Stimulated activated CD4-positive, alpha-beta T cell treated with anti-CD3 and anti-CD28 coated beads, TNF-alpha, amount 100 ng/mL, for 1 hour (primary cell): ENCODE data around the gene PRAF2.

Experiments used
- DNase-seq, 3 donors: peaks; one replicate each; pipeline ENCODE4 v3.0.0-alpha.2; 2020; ENCODE audit warnings: low read depth in 3 of 3, low spot score in 1 of 3

The PRAF2 gene, protein sequence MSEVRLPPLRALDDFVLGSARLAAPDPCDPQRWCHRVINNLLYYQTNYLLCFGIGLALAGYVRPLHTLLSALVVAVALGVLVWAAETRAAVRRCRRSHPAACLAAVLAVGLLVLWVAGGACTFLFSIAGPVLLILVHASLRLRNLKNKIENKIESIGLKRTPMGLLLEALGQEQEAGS

DNA sequence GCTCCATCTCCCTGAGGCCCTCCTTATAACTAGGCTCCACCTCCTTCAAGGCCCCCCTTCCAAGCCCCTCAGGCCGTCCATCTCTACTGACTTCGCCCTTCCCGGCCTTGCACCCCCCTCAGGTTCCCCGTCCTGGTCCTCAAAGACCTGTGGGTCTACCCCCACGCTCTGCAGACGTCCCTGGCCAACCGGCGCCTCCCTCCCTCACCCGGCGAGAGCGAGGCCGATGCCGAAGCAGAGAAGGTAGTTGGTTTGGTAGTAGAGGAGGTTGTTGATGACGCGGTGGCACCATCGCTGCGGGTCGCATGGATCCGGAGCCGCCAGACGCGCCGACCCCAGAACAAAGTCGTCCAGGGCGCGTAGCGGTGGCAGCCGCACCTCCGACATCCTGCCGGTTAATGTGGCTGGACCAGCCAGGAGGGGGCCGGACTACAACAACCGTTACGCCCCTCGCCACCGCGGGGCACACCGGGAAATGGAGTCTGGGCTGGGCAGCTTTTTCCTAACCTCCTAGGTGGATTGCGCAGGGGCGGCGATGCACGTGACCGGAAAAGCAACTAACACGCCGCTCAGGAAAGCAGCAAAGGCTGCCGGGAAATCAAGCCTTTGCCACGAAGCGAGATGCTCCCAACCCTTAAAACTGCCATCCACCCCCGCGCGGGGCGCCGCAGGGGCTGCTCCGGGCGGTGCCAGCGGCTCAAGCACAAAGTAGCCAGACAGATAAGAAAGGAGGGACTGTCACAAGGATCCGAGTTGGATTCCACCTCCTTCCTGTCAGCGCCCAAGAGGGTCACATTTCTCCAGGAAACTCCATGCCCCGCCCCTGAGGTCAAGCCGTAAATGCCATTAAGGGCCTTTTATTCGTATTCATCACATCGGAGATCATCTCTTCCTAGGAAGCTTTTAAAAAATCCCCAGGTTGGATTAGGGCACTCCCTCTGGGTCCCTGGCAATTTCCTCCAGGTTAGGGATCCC, at the start of gene PRAF2:
PRAF2 (minus strand) TSS at position 402 of the 975 bp plus-strand sequence; CDS start at position 387, 15 bp downstream.
- peak; percentile 71 to 81 (median 72) for DNase-seq

DNA sequence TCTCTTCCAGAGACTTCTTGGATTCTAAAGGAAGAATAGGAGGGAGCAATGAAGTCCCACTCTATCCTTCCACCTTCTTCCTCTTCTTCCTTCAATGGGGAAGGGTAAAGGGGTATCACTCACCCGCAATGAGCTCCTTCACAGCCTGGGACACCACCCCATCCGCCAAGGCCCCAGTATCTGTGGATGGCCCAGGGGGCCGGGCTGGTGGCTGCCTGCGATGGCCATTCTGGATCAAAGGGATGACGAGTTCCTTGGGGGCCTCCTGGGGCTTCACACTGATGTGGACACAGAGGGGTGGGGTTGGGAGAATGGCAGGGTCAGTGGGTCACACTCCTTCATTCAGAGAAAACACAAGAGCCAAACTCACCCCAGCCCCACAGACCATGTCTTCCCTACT, 48.7 kb upstream of the PRAF2 start:
- no peak for DNase-seq

DNA sequence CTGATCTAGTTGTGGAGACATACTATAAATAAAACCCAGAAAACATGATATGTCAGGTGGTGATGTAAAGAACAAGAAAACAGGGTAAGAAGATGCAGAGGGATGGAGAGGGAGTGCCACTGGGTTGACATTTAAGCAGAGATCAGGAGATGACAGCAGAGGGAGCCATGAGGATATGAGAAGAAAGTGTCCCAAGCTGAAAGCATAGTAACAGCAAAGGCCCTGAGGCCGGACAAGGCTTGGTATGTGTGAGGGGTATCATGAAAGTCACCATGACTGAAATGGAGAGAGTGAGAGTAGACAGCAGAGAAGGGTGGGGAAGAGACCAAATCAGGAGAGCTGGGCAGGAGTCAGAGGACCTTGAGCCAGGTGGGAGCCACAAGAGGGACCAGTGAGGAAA, 46.3 kb upstream of the PRAF2 start:
- no peak for DNase-seq

DNA sequence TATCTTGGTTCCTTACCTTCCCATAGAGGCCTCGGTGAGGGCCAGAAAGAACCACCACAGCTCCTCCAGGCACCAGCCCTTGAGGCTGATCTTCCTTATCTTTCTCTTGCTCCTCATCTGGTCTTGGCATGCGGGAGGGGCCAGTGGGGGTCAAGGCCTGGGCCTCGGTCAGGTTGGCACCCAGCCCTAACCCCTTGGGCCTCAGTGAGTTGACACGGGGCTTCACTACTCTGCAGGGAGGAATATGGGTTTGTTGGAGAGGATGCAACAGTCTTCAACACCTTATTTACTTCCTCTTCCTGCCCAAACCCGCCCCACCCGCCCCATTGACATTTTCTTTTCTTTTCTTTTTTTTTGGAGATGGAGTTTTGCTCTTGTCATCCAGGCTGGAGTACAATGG, 43.8 kb upstream of the PRAF2 start:
- no peak for DNase-seq

DNA sequence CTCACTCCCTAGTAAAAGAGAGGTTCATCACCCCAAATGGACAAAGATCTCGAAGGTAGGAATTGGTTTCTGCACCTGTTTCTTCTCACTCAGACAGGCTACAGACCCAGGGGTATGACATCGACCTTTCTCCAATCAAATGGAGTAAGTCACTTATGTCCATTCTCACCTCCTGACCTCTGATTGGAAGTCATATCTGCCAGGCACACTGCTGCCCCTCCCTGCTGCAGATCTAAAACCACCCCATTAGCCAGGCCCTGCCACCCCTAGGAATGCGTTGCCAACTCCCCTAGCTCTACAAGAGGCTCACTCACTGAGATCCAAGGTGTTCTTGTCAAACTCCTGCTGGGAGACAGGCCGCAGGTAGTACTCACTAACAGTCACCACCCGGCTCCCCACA, 42.9 kb upstream of the PRAF2 start:
- no peak for DNase-seq

DNA sequence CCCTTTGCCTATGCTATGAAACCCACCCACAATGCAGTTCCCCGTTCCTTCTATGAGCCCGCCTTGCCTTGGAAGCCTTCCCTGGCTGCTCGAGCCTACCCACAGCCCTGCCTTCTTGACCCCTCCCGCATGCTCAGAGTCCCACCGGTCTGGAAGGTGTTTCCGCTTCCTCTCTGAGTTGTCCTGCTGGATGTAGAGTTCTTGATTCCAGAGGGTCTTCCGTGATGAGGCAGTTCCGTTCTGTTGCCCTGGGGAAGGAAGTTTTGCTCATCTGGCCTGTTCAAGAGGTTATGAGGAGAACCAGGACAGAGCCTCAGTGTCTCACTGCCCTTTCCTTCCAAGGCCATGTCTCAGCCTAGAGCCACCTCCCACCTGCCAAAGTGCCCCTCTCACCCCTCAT, 42.3 kb upstream of the PRAF2 start:
- no peak for DNase-seq

DNA sequence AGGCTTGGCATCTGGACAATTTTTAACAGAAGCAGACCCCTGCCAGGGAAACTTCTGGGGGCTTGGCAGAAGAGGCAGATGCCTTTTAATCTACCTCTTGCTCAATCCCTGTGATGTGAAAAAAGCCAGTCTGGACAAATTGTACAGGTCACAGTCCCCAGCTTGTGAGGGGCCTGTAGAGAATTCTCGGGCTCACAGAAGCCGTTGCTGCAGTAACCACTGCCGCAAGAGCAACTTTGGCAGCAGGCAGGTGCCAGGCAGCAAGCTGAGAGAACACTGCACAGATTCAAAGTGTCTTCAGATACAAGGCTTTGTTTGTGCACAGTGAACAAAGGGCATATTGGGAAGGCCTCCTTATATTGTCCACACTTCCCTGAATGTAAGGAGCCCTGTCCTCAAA, 38.0 kb upstream of the PRAF2 start:
- no peak for DNase-seq

DNA sequence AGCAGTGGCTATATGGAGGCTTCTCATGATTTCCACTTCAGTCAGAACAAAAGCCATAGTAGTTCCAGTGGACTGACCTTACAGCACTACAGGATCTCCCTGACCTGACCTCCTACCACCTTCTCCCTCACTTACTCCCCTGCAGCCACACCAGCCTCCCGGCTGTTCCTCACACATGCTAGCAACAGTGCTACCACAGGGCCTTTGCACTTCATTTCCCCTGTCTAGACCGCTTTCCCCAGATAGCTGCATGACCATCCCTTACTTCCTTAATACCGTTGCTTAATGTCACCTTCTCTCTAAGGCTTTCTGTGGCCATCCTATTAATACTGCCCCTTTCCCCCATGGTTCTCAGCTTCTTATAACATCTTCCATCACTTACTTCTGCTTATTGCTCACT, 36.6 kb upstream of the PRAF2 start:
- no peak for DNase-seq

DNA sequence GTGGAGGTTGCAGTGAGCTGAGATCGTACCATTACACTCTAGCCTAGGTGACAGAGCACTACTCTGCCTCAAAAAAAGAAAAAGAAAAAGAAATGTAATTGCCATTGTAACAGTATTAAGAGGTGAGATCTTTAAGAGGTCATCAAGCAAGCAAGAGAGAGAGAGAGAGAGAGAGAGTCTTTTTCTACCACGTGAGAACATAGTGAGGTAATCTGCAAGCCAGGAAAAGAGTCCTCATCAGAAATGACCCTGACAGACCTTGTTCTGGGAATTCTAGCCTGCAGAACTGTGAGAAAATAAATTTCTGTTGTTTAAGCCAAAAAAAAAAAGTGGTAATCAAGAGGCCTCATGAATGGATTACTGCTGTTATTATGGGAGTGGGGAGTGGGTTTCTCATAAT, 34.8 kb upstream of the PRAF2 start:
- DNase-seq: no peak

DNA sequence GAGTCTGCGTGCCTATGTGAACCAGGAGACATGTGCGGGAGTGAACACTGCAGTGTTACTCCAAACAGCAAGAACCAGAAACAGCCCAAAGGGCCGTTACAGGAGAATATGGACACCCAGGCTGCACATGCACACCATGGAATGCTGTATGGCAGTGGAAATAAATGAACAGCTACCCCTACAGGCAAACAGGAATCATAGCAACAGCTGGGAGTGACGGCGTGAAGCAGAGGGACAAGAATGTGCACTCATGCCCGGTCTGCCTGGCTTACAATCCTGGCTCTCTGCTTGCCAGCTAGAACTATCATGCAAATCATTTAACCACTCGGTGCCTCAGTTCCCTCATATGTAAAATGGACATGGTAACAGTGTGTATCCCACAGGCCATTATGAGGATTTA, 33.1 kb upstream of the PRAF2 start:
- DNase-seq: no peak

DNA sequence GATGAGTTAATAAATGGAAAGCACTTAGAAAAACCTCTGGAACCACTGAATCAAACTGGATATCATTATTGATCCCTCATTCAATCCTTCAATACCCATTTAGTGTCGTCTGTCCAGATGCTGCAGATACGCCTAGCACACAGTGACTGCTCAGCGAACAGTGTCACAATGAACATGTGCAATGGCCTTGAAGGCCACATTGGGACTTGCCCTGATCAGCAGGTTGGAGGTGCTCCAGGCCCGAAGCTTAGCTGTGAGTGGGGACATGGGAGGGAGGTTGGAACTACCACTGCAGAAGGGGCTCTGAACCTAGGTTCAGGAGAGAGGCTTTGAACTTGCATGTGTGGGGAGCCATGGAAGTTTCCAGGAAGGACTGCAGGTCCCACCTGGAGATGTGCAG, 32.5 kb upstream of the PRAF2 start:
- DNase-seq: no peak

DNA sequence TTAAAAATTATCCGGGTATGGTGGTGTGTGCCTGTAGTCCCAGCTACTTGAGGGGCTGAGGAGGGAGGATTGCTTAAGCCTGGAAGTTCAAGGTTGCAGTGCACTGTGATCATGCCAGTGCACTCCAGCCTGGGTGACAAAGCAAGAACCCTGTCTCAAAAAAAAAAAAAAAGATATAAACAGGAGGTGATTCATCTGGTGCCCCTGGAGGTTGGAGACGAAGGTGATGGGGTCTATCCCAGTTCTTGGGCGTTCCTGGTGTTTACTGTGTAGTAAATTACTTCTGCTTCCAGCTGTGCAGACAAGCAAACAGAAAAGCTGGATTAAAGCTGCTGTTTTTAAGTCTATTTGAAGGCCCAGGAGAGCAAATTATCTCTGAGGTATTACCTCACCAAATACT, 29.8 kb upstream of the PRAF2 start:
- no peak for DNase-seq

DNA sequence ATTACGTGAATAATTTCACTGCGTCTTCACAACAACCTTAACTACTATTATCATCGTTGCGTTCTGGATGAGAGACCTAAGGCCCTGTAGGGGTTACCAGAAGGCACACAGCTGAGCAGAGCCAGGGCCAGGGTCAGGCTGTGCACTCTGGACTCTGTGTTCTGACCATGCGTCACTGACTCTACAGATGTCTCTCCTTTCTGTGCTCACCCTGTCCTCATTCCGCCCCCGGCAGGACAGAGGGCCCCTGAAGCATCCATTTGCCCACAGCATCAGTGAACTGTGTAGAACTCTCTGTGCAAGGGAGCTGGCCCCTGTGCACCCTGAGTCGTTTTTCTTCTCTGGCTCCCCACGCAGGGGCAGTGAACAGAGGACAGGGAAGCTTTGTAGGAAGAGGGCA, 28.4 kb upstream of the PRAF2 start:
- DNase-seq: no peak

DNA sequence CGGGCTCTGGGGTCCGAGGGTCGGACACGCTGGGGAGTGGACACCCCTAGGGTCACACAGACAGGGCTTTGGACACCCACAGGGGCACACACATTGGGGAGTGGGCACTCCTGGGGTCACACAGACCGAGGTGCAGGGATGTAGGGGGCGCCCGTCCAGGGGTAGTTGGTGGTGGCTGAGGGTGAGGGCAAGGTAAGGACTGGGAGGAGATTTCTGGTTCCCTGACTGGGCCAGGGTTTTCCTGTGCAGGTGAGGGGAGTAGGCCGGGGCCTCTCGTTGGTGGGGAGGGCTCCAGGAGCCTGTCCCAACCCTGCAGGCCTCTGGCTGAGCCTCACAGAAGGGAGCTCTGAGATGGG, 27.8 kb upstream of the PRAF2 start:
- no peak for DNase-seq

DNA sequence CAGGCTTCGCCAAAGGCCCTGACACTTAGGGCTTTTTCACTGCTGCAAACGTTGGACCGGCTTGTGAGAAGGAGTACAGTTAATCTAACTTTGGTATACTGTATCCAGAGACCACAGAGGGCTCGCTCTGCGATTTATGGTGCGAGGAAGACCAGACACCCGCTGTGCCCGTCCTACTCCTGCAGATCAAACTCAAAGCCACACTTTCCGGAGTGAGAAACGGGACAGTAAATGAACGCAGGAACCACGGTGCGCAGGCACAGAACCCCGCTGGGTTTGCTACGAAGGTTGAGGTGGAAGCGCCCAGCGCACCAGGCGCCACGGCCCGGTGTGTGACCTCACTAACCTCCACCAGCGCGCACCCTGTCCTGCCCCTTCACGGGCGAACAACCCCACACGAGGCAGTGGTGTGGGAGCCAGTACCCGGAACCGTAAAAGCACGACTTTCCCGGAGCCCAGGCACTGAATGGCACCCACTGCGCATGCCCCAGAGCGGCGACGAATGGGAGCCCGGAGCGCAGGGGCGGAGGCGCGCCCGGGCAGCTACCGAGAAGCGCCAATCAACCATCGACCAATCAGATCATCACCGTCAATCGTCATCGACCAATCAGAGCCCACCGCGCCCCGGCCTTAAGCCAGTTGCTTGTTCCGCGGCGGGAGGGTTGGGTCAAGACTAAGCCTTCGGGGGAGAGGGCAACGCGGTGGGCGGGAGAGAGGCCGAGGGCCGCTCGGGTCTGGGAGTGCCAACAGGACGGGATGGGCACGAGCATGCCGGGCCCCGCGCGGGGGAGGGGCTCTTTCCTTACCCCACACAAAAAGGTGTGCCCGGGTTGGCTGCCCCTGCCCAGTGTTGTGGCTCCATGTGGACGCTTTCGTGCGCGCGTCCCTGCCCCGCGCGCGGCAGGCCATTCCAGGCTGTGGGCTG, 27.2 kb upstream of the PRAF2 start:
- peak; percentile 68 to 77 (median 73) for DNase-seq

DNA sequence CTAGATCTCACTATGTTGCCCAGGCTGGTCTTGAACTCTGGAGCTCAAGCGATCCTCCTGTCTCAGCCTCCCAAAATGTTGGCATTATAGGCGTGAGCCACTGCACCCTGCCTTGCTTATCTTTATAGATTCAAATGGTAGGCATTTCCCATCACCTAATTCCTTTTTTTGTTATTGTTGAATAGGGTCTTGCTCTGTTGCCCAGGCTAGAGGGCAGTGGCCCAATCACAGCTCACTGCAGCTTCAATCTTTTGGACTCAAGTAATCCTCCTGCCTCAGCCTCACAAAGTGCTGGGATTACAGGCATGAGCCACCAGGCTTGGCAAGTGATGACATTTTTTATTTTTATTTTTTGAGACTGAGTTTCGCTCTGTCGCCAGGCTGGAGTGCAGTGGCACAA, 22.6 kb upstream of the PRAF2 start:
- DNase-seq: no peak

DNA sequence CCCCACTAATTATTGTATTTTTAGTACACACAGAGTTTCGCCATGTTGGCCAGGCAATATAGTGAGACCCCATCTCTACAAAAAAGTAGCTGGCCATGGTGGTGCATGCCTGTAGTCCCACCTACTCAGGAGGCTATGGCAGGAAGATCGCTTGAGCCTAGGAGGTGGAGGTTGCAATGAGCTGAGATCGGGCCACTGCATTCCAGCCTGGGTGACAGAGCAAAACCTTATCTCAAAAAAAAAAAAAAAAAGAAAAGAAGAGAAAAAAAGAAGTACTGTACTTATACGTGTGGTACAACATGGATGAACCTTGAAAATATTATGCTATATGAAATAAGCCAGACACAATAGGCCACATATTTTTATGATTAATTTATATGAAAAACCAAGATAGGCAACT, 15.8 kb upstream of the PRAF2 start:
- no peak for DNase-seq

DNA sequence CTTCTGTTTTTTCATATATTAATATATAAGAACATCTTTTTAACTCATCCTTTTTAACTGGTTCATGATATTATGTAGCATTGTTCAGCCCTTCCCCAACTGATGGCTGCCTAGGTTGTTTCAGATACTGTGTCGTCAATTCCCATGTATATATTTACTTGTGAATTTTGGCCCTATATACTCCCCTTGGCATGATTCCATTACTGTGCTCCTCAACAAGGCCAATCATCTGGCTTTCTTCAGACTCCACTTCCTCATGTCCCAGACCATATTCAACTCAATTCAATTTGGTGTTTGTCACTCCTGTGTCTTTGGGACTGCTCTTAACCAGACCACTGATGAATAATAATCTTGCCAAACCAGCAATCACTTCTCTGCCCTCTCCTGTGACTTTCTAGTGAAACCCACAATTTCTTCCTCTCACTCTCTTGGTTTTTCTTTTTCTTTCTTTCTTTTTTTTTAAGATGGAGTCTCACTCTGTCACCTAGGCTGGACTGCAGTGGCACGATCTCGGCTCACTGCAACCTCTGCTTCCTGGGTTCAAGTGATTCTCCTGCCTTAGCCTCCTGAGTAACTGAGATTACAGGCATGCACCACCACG, 8.6 kb upstream of the PRAF2 start:
- DNase-seq: no peak

DNA sequence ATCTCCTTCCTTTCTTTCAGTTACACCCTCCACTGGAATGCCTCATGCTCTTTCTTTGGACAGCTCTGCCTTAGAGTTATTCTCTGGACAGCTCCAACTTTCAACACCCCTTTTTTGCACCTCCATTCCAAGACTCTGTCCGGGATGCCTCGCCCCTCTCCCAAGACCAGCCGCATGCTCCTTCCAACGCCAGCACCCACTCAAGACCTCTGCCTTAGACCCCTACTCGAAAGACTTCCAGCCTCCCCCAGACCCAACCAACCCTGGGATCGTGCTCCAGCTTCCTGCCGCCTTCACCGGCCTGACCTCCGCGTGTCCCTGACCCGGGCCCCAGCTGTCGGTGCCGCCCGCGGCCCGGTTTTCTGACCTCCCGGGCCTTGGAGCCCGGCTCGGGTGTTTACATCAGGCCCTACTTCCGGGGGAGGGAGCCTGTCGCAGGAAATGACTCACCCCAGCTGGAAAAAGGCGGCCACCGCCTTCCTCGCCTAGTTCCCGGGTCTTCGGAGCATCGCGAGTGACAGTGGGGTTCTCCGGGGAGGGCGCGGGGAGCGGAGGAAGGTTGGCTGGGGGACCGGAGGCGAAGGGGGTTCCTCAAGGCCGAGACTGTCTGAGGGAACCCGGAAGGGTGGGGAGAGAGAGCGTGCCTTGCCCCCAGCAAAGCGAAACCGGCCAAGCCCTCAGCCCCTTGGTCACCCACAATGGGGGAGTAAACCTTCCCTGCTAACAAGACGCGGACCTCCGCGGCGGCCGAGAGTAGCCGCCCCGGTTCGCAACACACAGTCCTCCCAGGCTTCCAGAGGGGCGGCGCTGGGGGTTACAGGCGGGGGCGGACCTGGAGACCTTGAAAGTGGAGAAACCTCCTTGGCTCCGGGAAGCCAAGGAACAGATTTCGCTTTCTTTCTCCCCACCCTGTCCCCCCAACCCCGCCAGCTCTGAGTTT, 6.0 kb upstream of the PRAF2 start, which contains the start of gene WDR45:
WDR45 (minus strand) TSS at position 399 of the 940 bp plus-strand sequence. CDS start 1,792 bp downstream, outside the sequence.
- peak; percentile 31 to 47 (median 39) for DNase-seq

DNA sequence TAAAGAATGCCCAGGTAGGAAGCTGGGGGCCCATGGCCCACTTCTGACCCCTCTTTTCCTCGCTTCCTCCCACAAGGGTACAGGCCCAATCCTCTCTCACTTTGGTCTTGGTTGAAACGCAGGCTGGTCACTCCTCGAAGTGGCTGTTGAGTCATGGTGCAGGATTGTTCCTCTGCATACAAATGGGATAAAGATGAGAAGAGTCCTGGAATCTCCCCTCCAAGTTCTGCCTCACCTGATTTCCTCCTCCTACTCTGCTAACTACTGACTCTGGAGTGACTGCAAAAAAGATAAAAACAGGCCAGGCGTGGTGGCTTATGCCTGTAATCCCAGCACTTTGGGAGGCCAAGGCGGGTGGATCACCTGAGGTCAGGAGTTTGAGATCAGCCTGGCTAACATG, 4.1 kb upstream of the PRAF2 start:
- no peak for DNase-seq
